ENCODE results near the gene TMEM131. TPM values are rescaled to one million over a fixed set of nuclear protein-coding genes. Genes with fewer than 3 reads are reported as not detected.

TMEM131 gene
- total and polyA plus RNA-seq, 10 of the 15 experiments (the other 5 are each of a cell fraction or from before 2014, with no cell fraction given): 6.0 to 48.2 (median 23.2) TPM

GRCh38 chr2:97995734-97996624 is at the start of gene TMEM131 (continued):
- TF ChIP-seq ZNF592 (IDR thresholded peaks at IDR 0.05) (no peak), NBN (IDR thresholded peaks at IDR 0.05) (0 out of 2 replicates have a peak, but pooled peaks have one; percentile 71), SMAD5 (IDR thresholded peaks at IDR 0.05; ENCODE audit: low read depth) (peak; percentile 27), ASH2L (IDR thresholded peaks at IDR 0.05; ENCODE audit: borderline replicate concordance, low read depth) (peak; percentile 80; the same call in 1 of the 2 replicates), HDAC2 (IDR thresholded peaks at IDR 0.05) (no peak), HCFC1 (IDR thresholded peaks at IDR 0.05; ENCODE audit: low read length) (peak; percentile 87), REST (IDR thresholded peaks at IDR 0.05; ENCODE audit: low read depth, low read length) (0 out of 2 replicates have a peak, but pooled peaks have one; percentile 9), RAD51 (IDR thresholded peaks at IDR 0.05) (peak; percentile 86; the same call in 1 of the 2 replicates), SMARCA5 (IDR thresholded peaks at IDR 0.05) (peak; percentile 77), PML (IDR thresholded peaks at IDR 0.05; ENCODE audit: low read length) (no peak), USF1 (IDR thresholded peaks at IDR 0.05; ENCODE audit: borderline replicate concordance, extremely low read length, insufficient read depth, low read depth, low read length) (peak; percentile 98), CHD1 (IDR thresholded peaks at IDR 0.05; ENCODE audit: low read depth, low read length) (no peak), RCOR1 (conservative IDR thresholded peaks at IDR 0.05; ENCODE audit: low read depth, low read length) (no peak), RBBP5 (conservative IDR thresholded peaks at IDR 0.05) (no peak), CHD2 (IDR thresholded peaks at IDR 0.05; ENCODE audit: borderline replicate concordance, low read depth, low read length) (peak; percentile 52; the same call in 1 of the 2 replicates), SIX5 (IDR thresholded peaks at IDR 0.05; ENCODE audit: low read depth, low read length, severe bottlenecking) (peak; percentile 81), RELA (IDR thresholded peaks at IDR 0.05; ENCODE audit: borderline replicate concordance, partially characterized antibody) (peak; percentile 41), NFYA (IDR thresholded peaks at IDR 0.05; ENCODE audit: borderline replicate concordance, low read depth, low read length) (no peak), BCL3 (IDR thresholded peaks at IDR 0.05; ENCODE audit: borderline replicate concordance, insufficient read depth, low read depth, low read length, poor library complexity, severe bottlenecking) (peak; percentile 47)

All from GM12878 (cell line).